ENCODE data around the gene AUTS2.

Gene AUTS2

DNA sequence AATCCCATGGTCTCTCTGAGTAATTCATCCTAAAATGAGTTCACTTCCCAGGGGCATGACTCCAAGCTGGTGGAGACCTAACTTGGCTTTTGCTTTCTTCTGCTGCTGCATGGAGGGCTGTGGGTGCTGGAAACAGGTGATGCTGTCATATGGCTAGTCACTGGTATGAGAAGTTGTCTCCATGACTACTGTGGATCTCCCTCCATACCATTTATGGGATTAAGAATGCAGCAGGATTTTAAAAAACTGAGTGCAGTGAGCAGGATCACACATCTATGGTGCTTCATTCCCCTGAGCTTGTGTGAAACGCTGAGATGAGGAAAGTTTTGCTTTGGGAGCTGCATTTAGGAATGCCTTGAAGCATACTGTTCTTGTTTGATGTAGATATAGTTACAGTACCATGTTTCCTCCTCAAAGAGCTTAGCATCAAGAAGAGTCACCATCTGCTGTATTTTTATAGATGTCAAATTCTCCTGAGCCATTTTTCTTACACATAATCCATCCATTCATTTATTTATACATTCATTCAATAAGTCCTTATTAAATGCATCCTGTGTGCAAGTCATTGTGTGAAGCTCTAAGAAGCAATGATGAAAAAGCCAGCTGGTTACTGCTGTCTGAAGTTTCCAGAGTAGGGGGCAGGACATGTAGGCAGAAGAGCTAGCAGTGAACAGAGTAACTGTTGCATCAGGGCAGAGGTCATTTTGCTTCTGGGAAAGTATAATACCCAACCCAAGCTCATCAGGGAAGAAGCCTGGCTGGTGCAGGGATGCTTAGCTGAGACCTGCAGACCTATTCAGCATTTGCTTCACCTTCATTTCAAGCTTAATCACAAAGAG, 534.8 kb downstream of the AUTS2 start:
- no peak for DNase-seq (ENCODE audit: low spot score)

DNA sequence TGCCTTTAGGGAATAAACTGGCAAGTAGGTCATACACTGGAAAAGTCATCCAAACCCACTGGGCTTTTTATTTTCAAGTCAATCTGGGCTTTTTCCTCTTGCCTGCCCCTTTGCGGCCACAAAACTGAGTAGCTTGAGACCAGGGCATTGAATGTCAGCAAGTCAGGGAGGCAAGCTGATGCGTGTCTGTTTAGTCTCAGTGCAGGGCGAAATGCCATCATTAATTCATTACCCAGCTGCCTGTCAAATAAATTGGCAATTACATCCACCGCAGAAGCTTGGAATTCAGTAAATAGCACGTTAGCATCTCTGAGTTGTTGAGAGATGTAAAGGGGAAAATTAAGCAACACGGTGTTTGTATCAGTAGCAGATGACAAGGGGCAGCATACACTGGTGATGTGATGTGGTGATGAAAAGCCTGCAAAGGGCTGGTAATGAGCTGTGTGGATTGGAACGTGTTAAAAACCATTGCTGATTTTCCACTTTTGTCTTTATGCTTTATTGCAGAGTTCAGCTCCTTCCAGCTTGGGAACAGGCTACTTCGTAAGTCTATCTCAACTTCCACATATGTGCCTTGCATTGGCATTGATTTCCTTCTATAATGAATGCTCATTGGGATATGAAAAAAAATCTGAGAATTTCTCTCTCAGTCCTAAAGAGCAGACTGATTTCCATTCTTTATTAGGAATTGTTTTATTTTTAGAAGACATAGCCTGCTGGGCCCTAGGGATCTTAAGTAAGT, 535.9 kb downstream of the AUTS2 start:
- DNase-seq (ENCODE audit: low spot score), result no peak

DNA sequence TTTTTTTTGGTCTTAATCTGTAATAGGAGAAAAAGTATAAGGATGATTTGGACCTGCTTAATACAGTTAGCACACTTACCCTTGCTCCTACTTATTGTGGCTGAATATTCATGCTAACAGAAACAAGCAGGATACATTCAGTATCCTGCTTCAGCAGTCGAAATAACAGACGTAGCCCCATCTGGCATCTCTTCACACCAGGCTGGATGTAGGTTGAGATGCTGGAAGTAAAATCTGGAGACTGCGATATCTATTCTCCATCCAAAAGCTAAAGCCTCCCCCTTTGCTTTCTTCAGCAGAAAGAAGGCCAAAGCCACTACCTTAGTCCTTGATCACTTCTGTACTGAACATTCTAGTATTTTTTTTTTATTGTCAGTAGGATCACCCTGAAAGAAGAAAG, 537.4 kb downstream of the AUTS2 start:
- DNase-seq (ENCODE audit: low spot score), result no peak

DNA sequence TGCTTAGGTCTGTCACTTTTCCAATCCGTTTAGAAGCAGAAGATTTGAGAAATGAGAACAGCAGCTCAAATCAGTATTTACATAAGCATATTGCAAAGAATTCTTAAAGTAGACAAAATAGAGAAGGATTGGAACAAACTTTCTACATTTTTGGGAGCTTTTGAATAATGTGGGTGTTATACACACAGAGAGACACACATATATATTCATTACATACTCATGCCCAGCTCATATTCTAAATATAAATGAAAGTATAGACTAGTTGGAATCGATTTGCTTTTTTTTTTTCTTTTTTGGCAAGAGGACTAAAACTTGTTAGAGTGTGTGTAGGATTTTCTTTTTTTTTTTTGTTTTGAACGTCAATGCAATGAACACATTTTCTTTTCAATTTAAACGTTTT, 538.9 kb downstream of the AUTS2 start:
- DNase-seq (ENCODE audit: low spot score), result no peak

DNA sequence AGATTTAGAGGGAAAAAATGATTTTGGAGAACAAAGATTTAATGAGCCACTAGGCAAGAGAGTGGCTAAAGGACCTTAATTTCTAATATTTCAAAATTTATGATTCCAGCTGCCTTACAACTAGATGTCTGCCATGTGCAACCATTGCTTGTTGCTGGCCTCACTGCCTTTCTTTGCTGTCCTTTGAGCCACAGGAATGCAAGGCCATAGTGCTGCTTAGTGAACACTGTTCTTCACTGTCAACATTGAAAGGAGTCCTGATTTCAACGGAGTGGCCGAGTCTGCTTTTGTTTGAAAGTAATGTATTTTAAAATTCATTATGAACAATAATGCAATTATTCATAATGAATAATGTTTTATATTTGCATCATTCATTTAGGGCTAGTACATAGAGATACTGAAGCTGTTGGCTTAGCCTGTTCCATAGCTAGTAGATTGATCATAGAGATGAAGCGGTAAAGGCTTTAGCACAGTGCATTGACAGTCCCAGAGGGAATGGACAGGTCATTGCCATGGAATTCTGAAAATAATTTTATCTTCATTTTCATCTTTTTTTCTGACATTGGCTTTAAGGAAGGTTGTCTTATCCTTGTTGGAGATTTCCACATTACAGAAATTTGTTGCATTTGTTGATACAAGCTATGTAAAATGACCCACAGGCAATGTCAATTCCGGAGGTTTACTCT, 544.1 kb downstream of the AUTS2 start:
- no peak for DNase-seq (ENCODE audit: low spot score)

DNA sequence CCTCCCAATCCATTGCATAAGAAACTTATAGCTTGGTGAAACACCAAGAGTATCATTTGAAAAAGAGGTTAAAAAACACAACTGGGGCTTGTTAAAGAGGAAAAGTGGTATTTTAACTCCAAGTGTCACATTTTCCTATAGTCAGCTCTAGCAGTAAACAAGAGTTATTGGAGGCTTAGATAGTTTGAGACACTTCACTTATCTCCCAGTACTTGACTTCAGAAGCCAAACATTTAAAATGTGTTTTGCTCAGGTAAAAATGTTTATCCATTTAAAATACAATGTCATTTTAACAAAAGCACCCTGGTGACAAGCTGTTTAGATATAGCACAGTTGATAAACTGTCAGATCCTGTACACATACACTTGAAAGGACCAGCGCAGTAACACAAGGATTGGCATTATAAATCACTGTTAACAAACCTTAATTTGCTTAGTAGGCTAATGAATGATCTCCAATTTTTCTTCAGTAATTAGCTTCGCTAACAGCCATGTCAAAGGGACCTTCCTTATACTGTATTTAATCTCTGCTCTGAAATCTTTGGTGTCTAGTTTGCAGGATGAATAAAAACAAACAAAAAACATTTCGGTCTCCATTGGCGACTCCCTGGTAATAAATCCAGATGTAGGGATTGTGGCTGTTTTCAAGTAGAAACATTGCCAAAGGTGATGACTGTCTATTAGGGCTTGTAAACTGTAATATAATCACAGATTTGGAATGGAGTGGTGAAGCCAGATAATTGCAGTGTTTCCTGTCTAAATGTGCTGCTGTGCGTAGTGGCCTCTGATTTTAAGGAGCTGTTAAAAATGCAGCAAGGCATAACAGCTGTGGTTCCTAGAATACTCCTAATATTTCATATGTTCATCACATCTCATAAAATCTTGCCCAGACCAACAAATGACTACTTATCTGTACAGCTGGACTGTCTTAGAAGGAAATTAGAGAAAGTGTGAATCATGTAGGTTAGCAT, 545.1 kb downstream of the AUTS2 start:
- peak; percentile 81 for DNase-seq (ENCODE audit: low spot score)

DNA sequence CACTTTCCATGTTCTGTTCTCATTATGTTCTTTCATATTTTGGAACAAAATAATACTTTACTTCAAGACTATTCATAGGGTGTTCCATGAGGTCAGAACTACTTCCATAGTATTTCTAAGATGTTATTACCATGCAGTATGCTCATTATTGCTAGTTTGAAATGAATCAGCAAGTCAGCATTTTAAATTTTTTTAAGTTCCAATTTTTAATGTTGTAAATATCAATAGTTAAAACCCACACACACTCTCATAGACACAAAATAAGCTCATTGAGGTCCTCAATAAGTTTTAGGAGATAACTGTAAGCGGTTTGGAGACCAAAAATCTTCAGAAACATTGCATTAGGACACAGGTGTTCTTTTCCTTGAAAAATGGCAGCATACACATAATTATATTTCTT, 550.7 kb downstream of the AUTS2 start:
- DNase-seq (ENCODE audit: low spot score), result no peak

DNA sequence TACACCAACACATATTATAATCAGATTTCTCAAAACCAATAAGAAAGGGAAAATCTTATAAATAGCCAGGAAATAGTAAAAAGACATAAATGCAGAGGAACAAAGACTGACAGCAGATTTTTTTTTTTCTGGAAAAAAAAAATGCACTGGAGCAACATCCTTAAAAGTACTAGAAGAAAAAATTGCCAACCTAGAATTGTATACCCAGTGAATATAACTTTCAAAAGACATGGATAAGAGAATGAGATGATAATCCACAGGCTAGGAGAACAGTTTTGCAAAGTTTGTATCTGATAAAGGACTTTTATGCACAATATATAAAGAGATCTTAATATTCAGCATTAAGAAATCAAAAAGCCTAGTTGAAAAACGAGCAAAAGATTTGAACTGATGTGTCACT, 554.0 kb downstream of the AUTS2 start:
- no peak for DNase-seq (ENCODE audit: low spot score)

DNA sequence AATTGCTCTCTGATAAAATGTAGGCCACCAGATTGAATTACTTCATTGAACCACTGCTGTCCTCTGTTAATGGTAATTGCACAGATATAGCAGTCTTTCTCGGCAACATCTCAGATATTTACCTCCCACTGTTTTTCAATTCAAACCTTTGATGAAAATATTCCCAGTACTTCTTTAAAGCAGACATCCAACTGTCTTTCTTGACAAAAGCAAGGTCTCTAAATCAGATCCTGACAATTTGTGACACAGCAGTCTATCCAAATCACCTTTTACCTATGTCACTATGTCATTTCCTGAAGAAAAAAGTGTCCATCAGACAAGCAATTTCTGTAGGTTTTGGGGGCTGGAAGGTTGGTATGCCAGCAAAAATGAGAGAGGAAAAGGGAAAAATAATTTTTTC, 555.7 kb downstream of the AUTS2 start:
- no peak for DNase-seq (ENCODE audit: low spot score)

DNA sequence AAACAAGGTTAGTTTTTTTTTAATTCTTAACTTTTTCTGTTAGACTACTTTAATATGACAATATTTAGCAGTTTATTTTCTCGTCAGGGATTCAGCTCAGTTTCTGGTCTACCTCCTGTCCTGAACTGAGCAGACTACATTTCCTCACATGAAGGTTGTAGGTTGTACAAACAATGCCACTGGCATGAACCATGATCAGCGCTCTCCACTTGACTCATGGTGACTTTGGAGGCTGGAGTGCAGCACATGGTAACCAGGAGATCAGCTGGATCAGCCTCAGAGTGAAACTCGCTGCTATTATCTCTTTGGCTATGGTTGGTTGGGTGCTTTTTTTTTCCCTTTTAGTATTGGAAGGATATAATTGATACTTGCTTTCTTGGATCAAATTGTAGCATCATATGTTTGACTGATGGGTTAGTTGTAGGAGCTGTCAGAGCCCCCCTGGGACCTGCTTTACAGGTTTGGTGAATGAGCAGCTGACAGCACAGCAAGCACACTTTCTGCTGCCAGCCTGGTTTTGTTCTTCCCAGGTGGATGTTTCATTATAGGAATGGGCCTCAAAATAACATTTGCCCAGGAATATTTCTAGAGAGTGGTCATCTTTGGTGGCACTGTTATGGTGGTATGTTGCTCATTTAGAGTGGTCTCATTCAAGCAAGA, 556.4 kb downstream of the AUTS2 start:
- no peak for DNase-seq (ENCODE audit: low spot score)

DNA sequence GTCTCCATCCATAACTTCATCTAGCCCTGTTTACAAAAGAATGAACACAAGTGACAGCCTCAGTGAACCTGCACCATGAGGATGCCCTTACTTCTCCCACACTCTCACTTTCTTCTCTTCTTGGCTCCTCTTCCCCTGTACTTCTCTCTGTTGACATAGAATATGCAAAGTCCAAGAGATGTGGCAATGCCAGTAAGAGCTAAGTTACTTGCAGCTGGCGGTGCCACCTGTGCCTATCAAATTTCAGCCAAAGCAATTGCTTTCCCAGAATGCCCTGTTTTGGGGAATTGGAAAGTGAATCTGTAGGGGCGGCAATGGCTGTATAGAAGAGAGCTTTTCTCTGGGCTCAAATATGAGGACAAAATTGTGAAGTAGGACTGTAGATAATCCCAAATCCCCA, 557.8 kb downstream of the AUTS2 start:
- DNase-seq (ENCODE audit: low spot score), result no peak

DNA sequence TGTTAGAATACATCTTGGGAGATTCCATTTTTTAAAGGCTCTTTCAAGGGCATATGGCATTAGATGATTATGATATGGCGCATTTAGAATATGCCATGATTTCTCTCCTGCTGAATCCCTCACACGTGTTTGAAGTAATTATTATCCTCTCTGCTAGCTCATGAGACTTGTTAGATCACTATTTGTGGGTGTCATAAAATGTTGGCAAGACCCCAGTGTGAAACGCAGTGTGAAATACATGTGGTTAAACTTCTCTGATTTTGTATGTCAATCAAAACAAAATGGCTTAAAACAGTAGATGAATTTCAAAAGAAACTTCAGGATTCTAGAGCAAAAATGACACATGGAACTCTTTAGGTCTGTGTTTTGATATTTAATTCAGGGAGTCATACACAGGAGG, 560.8 kb downstream of the AUTS2 start:
- DNase-seq (ENCODE audit: low spot score), result no peak

DNA sequence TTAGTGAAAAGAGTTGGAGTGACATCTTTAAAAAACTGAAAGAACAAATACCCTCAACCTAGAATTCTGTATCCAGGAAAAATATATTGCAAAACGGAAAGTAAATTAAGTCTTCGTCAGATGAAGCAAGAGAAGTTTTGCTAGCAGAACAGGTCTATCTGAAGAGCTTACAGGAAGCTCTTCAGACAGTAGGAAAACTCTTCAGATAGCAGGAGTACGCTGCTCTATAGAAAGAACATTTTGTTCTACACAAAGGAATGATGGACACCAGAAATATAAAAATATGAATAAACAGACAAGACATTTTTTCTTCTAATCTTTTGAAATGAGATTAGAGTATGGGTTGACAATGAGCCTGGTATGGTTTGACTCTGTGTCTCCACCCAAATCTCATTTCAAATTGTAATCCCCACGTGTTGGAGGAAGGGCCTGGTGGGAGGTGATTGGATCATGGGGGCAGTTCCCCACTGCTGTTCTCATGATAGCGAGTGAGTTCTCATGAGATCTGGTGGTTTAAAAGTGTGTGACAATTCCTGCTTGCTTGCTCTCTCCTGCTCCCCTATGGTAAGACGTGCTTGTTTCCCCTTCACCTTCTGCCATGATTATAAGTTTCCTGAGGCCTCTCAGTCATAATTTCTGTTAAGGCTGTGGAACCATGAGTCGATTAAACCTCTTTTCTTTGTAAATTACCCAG, 567.3 kb downstream of the AUTS2 start:
- DNase-seq (ENCODE audit: low spot score), result no peak

DNA sequence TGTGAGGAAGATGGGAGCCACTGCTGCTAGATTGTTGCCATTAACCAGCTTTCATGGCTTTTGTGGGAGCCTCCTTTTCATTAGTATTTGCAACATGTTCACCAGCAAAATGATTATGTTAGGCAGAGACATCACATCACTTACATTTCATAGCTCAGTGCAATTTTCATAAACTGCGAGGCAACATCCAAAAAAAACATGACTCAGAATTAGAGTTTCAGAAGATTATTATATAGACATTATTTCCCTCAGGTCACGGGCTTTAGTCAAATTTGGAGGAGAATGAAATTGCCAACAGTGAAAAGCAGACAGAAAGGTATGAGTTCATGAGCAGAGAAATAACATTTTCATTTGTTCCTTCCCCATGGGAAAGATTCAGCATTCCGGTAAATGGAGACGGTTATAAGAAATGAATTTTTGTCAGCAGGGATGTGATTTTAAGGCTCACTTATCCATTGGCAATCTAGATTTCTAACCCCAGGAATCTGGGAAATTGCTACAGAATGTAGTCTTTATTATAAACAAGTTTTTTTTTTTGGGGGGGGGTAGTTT, 573.2 kb downstream of the AUTS2 start:
- DNase-seq (ENCODE audit: low spot score), result no peak

DNA sequence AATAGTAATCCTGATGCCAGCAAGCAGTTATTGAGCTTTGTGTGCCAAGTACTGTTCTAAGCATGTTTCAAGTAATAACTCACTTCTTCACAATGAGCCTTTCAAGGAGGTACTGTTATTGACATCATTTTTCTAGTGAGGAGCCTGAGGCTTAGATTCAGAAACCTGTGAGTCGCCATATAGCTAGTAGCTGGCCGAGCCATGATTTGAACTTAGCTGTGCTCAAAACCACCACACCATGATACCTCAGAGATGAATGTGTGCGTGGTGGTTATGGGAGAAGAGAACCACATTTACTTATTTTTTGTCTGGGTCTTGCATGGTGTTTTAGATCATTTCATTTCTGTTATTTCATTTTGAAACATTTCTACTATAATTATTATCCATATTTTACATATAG, 578.9 kb downstream of the AUTS2 start:
- peak; percentile 49 for DNase-seq (ENCODE audit: low spot score)

DNA sequence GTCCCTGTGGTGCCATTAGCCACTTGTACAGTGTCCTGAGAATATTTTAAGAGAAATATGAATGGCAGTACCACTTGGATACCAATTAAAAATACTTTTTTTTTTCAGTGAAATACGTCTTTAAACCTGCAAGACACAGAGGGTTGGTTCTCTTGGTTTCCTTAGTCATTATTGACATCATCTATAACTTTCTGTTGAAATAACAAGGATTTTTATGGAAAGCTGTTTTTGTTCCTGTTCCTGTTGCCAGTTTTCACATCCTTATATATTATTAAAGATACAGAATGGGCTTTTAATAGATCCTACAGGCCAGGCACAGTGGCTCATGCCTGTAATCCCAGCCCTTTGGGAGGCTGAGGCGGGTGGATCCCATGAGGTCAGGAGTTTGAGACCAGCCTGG, 579.9 kb downstream of the AUTS2 start:
- DNase-seq (ENCODE audit: low spot score), result no peak

DNA sequence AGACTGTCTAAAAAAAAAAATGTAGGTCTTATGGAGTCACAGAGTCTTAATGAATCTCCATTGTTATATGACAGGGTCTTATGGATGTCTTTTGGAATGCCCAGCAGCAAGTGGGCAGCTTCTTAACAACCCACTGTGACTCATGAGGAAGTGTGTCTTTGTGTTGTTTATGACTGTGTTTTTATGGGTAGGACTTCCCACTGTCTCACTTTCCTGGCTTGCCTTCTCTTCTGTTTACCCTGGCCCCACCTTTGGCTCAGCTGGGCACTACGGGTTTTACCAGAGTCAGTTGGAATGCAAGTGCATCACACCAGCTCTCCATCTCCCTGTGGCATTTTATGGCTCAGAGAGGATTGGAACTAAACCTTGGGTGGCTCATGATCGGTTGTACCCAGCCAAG, 580.5 kb downstream of the AUTS2 start:
- peak; percentile 66 for DNase-seq (ENCODE audit: low spot score)

DNA sequence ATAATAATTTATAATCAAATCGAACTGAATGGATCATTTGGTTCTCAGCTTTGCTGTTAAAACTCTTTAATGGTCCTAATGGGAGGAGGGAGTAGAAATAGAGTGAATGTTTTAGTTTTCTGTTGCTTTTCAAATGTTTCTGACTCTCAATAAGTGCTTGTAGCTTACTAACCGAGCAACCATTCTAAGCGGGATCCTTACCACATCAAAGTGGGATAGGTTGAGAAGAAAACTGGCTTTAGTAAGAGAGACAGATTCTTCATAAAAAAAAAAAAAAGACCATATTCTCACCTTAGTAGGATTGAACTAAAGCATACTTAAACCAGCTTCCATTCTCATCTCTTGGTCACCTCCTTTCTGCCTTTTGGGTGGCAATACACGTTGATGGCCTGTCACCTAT, 584.2 kb downstream of the AUTS2 start:
- DNase-seq (ENCODE audit: low spot score), result no peak

DNA sequence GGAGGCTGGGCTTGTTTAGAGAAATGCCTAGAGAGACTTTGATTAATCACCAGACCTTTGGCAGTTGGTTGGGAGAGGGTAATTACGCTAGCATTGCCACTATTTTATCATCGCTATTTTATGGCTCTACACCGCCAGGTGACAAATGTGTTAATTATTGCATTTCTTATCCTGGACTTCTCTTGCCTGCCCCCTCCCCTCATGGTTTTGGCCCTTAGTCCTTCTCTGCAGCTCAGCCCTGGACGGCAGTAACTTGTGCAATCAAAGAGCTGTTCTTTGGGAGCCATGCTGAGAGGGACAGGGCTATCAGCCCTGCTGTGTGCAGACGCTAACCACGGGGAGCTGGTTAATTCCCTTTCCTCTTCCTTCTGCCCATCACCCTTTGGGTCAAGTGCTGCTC, 585.0 kb downstream of the AUTS2 start:
- no peak for DNase-seq (ENCODE audit: low spot score)

DNA sequence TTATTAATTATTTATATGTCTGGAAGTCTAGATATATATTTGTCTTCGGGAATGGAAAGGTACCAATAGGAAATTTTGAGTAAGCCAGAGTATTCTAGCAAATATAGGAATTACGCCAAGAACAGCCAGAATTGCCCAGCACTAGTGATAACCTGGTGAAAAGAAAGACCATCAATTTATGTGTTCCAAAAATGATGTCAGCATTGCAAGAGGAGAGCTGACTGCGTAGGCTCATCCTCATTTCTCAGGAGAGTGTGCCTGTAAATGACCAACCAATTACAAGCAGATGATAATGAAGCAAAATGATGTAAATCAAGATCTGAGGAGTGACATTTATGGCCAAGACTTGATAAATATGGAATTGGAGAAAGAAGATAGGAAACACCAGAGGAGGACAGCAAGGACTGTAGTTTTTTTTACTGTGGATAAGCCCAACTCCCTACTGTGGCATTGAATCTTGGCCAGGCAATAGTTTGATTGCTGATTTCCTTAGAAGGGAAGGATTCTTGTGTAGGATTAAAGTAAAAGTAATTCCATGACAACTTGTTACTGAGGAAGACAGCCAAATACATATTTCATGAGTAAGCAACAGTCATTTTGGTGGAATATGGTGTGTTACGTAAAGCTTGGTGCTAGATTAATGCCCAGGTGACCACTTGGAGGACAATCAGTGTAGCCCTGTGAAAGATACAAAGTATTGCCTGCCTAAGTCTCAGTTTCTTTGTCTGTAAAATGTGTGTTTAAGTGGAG, 590.8 kb downstream of the AUTS2 start:
- peak; percentile 28 for DNase-seq (ENCODE audit: low spot score)
